H1 (cell line): ENCODE data around the gene PRKN. TPM values are rescaled to one million over a fixed set of nuclear protein-coding genes. Genes with fewer than 3 reads are reported as not detected.

ENCODE experiments used
- CTCF ChIA-PET: fragments of 300-600 bp; sonication (Branson Sonifier 250); formaldehyde crosslinking; loops from one replicate; lab custom pipeline; 2021; ENCODE audit not compliant: partially characterized antibody; lab: Charles Lee
- POLR2A ChIA-PET: fragments of 300-600 bp; sonication (Branson Sonifier 250); formaldehyde crosslinking; loops from one replicate; lab custom pipeline; 2021; ENCODE audit warnings: inconsistent platforms; ENCODE audit not compliant: partially characterized antibody; lab: Charles Lee
- DNase-seq, 2 experiments: peaks; one replicate each; pipeline versions ENCODE4 v3.0.0 to v3.0.0-alpha.2; 2010 to 2022; ENCODE audit warnings: low spot score in 2 of 2, low read depth in 1 of 2, mixed read lengths in 1 of 2
- FAIRE-seq: peaks from 2 replicates; lab custom pipeline; 2011; peaks lifted over from hg19 to GRCh38; lab: Jason Lieb, UNC
- H2AFZ ChIP-seq: 2 replicates; pipeline ENCODE4 v1.8.1; 2012; ENCODE audit warnings: low read length, inconsistent platforms
- H2AK5ac ChIP-seq: 2 replicates; pipeline ENCODE4 v1.6.1; 2013; ENCODE audit warnings: low read depth, low read length
- H2BK120ac ChIP-seq: replicated peaks from 2 replicates; pipeline ENCODE3; 2013; ENCODE audit warnings: low read depth, low read length, inconsistent platforms
- H2BK12ac ChIP-seq: 2 replicates; pipeline ENCODE4 v1.6.1; 2013; ENCODE audit warnings: low read depth, low read length
- H2BK15ac ChIP-seq: 2 replicates; pipeline ENCODE4 v1.6.1; 2013; ENCODE audit warnings: low read length
- H2BK20ac ChIP-seq: 2 replicates; pipeline ENCODE4 v1.6.1; 2013; ENCODE audit warnings: low read length
- H2BK5ac ChIP-seq: 2 replicates; pipeline ENCODE4 v1.6.1; 2013; ENCODE audit warnings: low read depth, low read length
- H3K14ac ChIP-seq: 2 replicates; pipeline ENCODE4 v1.6.1; 2013; ENCODE audit warnings: inconsistent platforms; ENCODE audit not compliant: insufficient read length
- H3K18ac ChIP-seq: 2 replicates; pipeline ENCODE4 v1.6.1; 2013; ENCODE audit warnings: low read length; ENCODE audit errors: extremely low read depth
- H3K23ac ChIP-seq: 2 replicates; pipeline ENCODE4 v1.6.1; 2013; ENCODE audit warnings: inconsistent platforms; ENCODE audit not compliant: insufficient read length
- H3K23me2 ChIP-seq: 2 replicates; pipeline ENCODE4 v1.6.1; 2013; ENCODE audit warnings: low read depth, low read length
- H3K27ac ChIP-seq: 2 replicates; pipeline ENCODE4 v1.6.1; 2011; ENCODE audit warnings: low read depth, low read length, inconsistent platforms
- H3K27me3 ChIP-seq, 4 experiments: replicated peaks in 1 of 4; 1 replicate in 1 of 4; 2 replicates in 3 of 4; pipeline versions ENCODE4 v1.6.1 to v1.8.1; 2011 to 2013; ENCODE audit warnings: low read length in 3 of 4, mild to moderate bottlenecking in 3 of 4, inconsistent platforms in 2 of 4, mixed read lengths in 2 of 4, moderate library complexity in 1 of 4; ENCODE audit not compliant: control insufficient read depth in 3 of 4, insufficient read depth in 3 of 4; ENCODE audit errors: extremely low read depth in 1 of 4
- H3K36me3 ChIP-seq, 4 experiments: 2 replicates each; pipeline versions ENCODE4 v1.6.1 to v1.8.1; 2011 to 2013; ENCODE audit warnings: mild to moderate bottlenecking in 4 of 4, low read length in 3 of 4, moderate library complexity in 2 of 4, control low read depth in 1 of 4, inconsistent platforms in 1 of 4; ENCODE audit not compliant: insufficient read depth in 4 of 4, control insufficient read depth in 2 of 4
- H3K4ac ChIP-seq: replicated peaks from 2 replicates; pipeline ENCODE3; 2013; ENCODE audit warnings: low read length, low read depth, mixed read lengths, inconsistent platforms; ENCODE audit not compliant: insufficient read length
- H3K4me1 ChIP-seq, 4 experiments: replicated peaks in 1 of 4; 1 replicate in 1 of 4; 2 replicates in 3 of 4; pipeline versions ENCODE4 v1.6.1 to v1.8.1; 2011 to 2013; ENCODE audit warnings: low read length in 3 of 4, inconsistent platforms in 2 of 4, mixed read lengths in 1 of 4; ENCODE audit not compliant: insufficient read depth in 4 of 4, control insufficient read depth in 3 of 4
- H3K4me2 ChIP-seq, 2 experiments: 2 replicates each; pipeline versions ENCODE4 v1.6.1 to v1.8.1; 2011 to 2013; ENCODE audit warnings: low read depth in 2 of 2, low read length in 2 of 2, control low read depth in 1 of 2, inconsistent platforms in 1 of 2, mild to moderate bottlenecking in 1 of 2; ENCODE audit not compliant: insufficient read depth in 1 of 2
- H3K4me3 ChIP-seq, 4 experiments: fragments of 200-600, 300-600 bp in 1 of 4; sonication (generic), shearing (Covaris generic), sonication (Bioruptor Twin) in 1 of 4; 2 replicates each; pipeline versions ENCODE4 v1.5.1 to v1.8.1; 2011 to 2016; ENCODE audit warnings: low read length in 4 of 4, low read depth in 3 of 4, control low read depth in 2 of 4, inconsistent platforms in 2 of 4, mild to moderate bottlenecking in 2 of 4, mixed read lengths in 1 of 4, moderate library complexity in 1 of 4; ENCODE audit not compliant: insufficient read depth in 2 of 4; ENCODE audit errors: extremely low read depth in 1 of 4
- H3K56ac ChIP-seq: replicated peaks from 2 replicates; pipeline ENCODE3; 2013; ENCODE audit warnings: low read depth, mild to moderate bottlenecking, mixed read lengths, low read length, inconsistent platforms; ENCODE audit not compliant: insufficient read length
- H3K79me1 ChIP-seq: 2 replicates; pipeline ENCODE4 v1.6.1; 2013; ENCODE audit warnings: low read depth, low read length, control low read depth
- H3K79me2 ChIP-seq, 2 experiments: 2 replicates each; pipeline versions ENCODE4 v1.6.1 to v1.8.1; 2012 to 2013; ENCODE audit warnings: low read length in 2 of 2, mild to moderate bottlenecking in 2 of 2, inconsistent platforms in 1 of 2; ENCODE audit not compliant: insufficient read depth in 2 of 2, control insufficient read depth in 1 of 2
- H3K9ac ChIP-seq, 4 experiments: replicated peaks in 1 of 4; 1 replicate in 1 of 4; 2 replicates in 3 of 4; pipeline versions ENCODE4 v1.6.1 to v1.8.1; 2011 to 2013; ENCODE audit warnings: low read depth in 3 of 4, low read length in 3 of 4, control low read depth in 2 of 4, mild to moderate bottlenecking in 2 of 4, moderate library complexity in 2 of 4, inconsistent platforms in 1 of 4; ENCODE audit errors: extremely low read depth in 1 of 4
- H3K9me3 ChIP-seq, 2 experiments: 2 replicates each; pipeline versions ENCODE4 v1.6.1 to v1.8.1; 2012 to 2013; ENCODE audit warnings: mild to moderate bottlenecking in 2 of 2, moderate library complexity in 2 of 2, control low read depth in 1 of 2, inconsistent platforms in 1 of 2, low read depth in 1 of 2, low read length in 1 of 2, mixed read lengths in 1 of 2; ENCODE audit not compliant: insufficient read depth in 2 of 2
- H4K20me1 ChIP-seq, 2 experiments: replicated peaks in 1 of 2; 2 replicates each; pipeline versions ENCODE3 to v1.8.1; 2011 to 2013; ENCODE audit warnings: inconsistent platforms in 2 of 2, low read length in 2 of 2, mild to moderate bottlenecking in 1 of 2; ENCODE audit not compliant: insufficient read depth in 2 of 2, control insufficient read depth in 1 of 2
- H4K5ac ChIP-seq: 2 replicates; pipeline ENCODE4 v1.6.1; 2013; ENCODE audit warnings: low read length, low read depth, mixed read lengths, inconsistent platforms; ENCODE audit not compliant: insufficient read length
- H4K8ac ChIP-seq: 2 replicates; pipeline ENCODE4 v1.8.0; 2013; ENCODE audit warnings: mild to moderate bottlenecking, moderate library complexity, low read length, inconsistent platforms; ENCODE audit not compliant: insufficient read depth; ENCODE audit errors: extremely low read depth
- H4K91ac ChIP-seq: replicated peaks from 2 replicates; pipeline ENCODE3; 2013; ENCODE audit warnings: low read length, mixed read lengths, inconsistent platforms; ENCODE audit not compliant: insufficient read length
- BACH1 ChIP-seq: IDR thresholded peaks from 2 replicates; pipeline ENCODE4 v1.6.1; 2012; ENCODE audit warnings: low read length, improper control_type of control experiment
- CHD2 ChIP-seq: IDR thresholded peaks from 2 replicates; pipeline ENCODE4 v1.6.1; 2012; ENCODE audit warnings: low read length, improper control_type of control experiment
- GTF2F1 ChIP-seq: IDR thresholded peaks from 2 replicates; pipeline ENCODE4 v1.6.1; 2012; ENCODE audit warnings: low read depth, low read length, improper control_type of control experiment, borderline replicate concordance
- HDAC6 ChIP-seq: IDR thresholded peaks from one replicate; pipeline ENCODE4 v1.7.1; 2012; ENCODE audit warnings: low read depth, mild to moderate bottlenecking, inconsistent platforms, low read length, moderate library complexity
- KDM4A ChIP-seq: IDR thresholded peaks from one replicate; pipeline ENCODE4 v1.7.1; 2012; ENCODE audit warnings: low read depth, mild to moderate bottlenecking, moderate library complexity, low read length, inconsistent platforms; ENCODE audit not compliant: severe bottlenecking
- RBBP5 ChIP-seq: IDR thresholded peaks from 2 replicates; pipeline ENCODE4 v1.7.1; 2012; ENCODE audit warnings: low read depth, mild to moderate bottlenecking, inconsistent platforms, low read length, moderate library complexity, borderline replicate concordance
- RXRA ChIP-seq: IDR thresholded peaks from 2 replicates; pipeline ENCODE4 v1.6.1; 2011; ENCODE audit warnings: low read depth, mild to moderate bottlenecking, low read length, moderate library complexity; ENCODE audit not compliant: insufficient read depth
- SIN3A ChIP-seq, 2 experiments: IDR thresholded peaks in 1 of 2; conservative IDR thresholded peaks in 1 of 2; 2 replicates each; pipeline ENCODE4 v1.6.1; 2011 to 2012; ENCODE audit warnings: low read length in 2 of 2, improper control_type of control experiment in 1 of 2, low read depth in 1 of 2, mild to moderate bottlenecking in 1 of 2
- SIX5 ChIP-seq: IDR thresholded peaks from 2 replicates; pipeline ENCODE4 v1.6.1; 2011; ENCODE audit warnings: mild to moderate bottlenecking, low read depth, low read length
- WGBS, 2 experiments: shearing (Covaris generic) in 1 of 2; methylation state at CpG; one replicate each; pipeline versions ENCODE4 v1.1.6 to v1.1.7; 2013 to 2015; ENCODE audit warnings: low lambda C conversion rate in 2 of 2, mixed read lengths in 2 of 2, inconsistent platforms in 1 of 2, low coverage in 1 of 2, missing lambda C conversion rate in 1 of 2; ENCODE audit not compliant: insufficient replicate concordance in 2 of 2, insufficient coverage in 1 of 2, insufficient read length in 1 of 2; ENCODE audit errors: extremely low coverage in 1 of 2, missing lambda C conversion rate in 1 of 2; 5-methylcytosine and 5-hydroxymethylcytosine counted together
- polyA plus RNA-seq, 7 experiments: library from polyadenylated mRNA; depleted of rRNA in 3 of 7; stranded (reverse) in 5 of 7; unstranded in 2 of 7; fragments of >200 nt in 5 of 7; fragments of 200-250 nt in 2 of 7; gene quantifications; 1 replicate in 5 of 7; 2 replicates in 1 of 7; 4 replicates in 1 of 7; pipeline versions ENCODE4 v1.2.1 to v1.2.3, GENCODE V29; 2011 to 2013; ENCODE audit warnings: missing spikeins in 2 of 7, mixed read lengths in 2 of 7
- total RNA-seq: library from RNA; stranded (reverse); fragmentation: NEBNext Ultra II Directional; extraction: Animal tissue kit (Norgen Biotek cat#: 25700); gene quantifications from 2 replicates; pipeline ENCODE4 v1.2.1, GENCODE V29; 2021
- TF ChIP-seq, protein P1 (sequence below), 3 experiments: IDR thresholded peaks; 1 replicate in 2 of 3; 2 replicates in 1 of 3; pipeline versions ENCODE4 v1.5.1 to v1.6.1; 2011; ENCODE audit warnings: low read length in 3 of 3, mild to moderate bottlenecking in 3 of 3, inconsistent platforms in 2 of 3, low read depth in 1 of 3, moderate library complexity in 1 of 3; ENCODE audit not compliant: insufficient read depth in 1 of 3; ENCODE audit errors: control extremely low read depth in 1 of 3
- TF ChIP-seq, protein P2 (sequence below): IDR thresholded peaks from 2 replicates; pipeline ENCODE4 v1.6.1; 2011; ENCODE audit warnings: low read length, improper control_type of control experiment

PRKN gene
- total and polyA plus RNA-seq, 2 of the 8 experiments (the other 6 are each of a cell fraction or from before 2014, with no cell fraction given): 0.13 to 0.29 TPM

GRCh38 chr6:161880056-161880455 is 847.5 kb downstream of the PRKN start:
- H3K4me1 ChIP-seq: no peaks in the 10 kb centered on the region; a peak in 1 of 7 replicates
- no peak overlapping the region for H4K8ac ChIP-seq
- no peak overlapping the region for H2AFZ ChIP-seq
- H3K4me3 ChIP-seq: no peak overlapping the region
- H3K23me2 ChIP-seq: no peaks in the 10 kb centered on the region
- H2BK20ac ChIP-seq: no peak overlapping the region
- H2AK5ac ChIP-seq: no peak overlapping the region
- H3K9ac ChIP-seq: no peak overlapping the region
- no peak overlapping the region for H2BK12ac ChIP-seq
- FAIRE-seq: no peak
- H2BK15ac ChIP-seq: no peak overlapping the region
- 93% methylated on average over 2 of the region's 2 CpGs; no CpG with 5 or more reads in 1 of the 2 experiments for WGBS, 2 experiments
- H2BK5ac ChIP-seq: no peak overlapping the region
- H3K4me2 ChIP-seq: no peak overlapping the region
- H3K79me1 ChIP-seq: no peaks in the 10 kb centered on the region
- no peaks in the 10 kb centered on the region for H3K79me2 ChIP-seq
- H3K23ac ChIP-seq: no peak overlapping the region
- H4K20me1 ChIP-seq: no peaks in the 10 kb centered on the region
- H2BK120ac ChIP-seq: no peak overlapping the region
- no peak overlapping the region for H3K14ac ChIP-seq
- H3K9me3 ChIP-seq: no peaks in the 10 kb centered on the region
- H3K27me3 ChIP-seq: no peaks in the 10 kb centered on the region
- no peak overlapping the region for H3K4ac ChIP-seq
- DNase-seq: no peak
- no peak overlapping the region for H4K91ac ChIP-seq
- no peak overlapping the region for H3K27ac ChIP-seq
- ChIA-PET POLR2A (no interaction called here), CTCF (no interaction called here)
- no peak overlapping the region for H3K18ac ChIP-seq
- no peak overlapping the region for H4K5ac ChIP-seq
- H3K56ac ChIP-seq: no peak overlapping the region
- H3K36me3 ChIP-seq: no peaks in the 10 kb centered on the region; a peak in 1 of 8 replicates
- TF ChIP-seq SIX5 (no peak), BACH1 (no peak), GTF2F1 (no peak), RBBP5 (no peak), CHD2 (no peak), RXRA (no peak), SIN3A (conservative IDR thresholded peaks at IDR 0.05 in 1 of 2, IDR thresholded peaks at IDR 0.05 in 1 of 2; ENCODE audit: low read depth in 1 of 2, low read length in 2 of 2) (no peak), HDAC6 (no peak), KDM4A (no peak)
- TF ChIP-seq, protein P1, sequence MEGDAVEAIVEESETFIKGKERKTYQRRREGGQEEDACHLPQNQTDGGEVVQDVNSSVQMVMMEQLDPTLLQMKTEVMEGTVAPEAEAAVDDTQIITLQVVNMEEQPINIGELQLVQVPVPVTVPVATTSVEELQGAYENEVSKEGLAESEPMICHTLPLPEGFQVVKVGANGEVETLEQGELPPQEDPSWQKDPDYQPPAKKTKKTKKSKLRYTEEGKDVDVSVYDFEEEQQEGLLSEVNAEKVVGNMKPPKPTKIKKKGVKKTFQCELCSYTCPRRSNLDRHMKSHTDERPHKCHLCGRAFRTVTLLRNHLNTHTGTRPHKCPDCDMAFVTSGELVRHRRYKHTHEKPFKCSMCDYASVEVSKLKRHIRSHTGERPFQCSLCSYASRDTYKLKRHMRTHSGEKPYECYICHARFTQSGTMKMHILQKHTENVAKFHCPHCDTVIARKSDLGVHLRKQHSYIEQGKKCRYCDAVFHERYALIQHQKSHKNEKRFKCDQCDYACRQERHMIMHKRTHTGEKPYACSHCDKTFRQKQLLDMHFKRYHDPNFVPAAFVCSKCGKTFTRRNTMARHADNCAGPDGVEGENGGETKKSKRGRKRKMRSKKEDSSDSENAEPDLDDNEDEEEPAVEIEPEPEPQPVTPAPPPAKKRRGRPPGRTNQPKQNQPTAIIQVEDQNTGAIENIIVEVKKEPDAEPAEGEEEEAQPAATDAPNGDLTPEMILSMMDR (IDR thresholded peaks at IDR 0.05; ENCODE audit: control extremely low read depth in 1 of 3, insufficient read depth in 1 of 3, low read depth in 1 of 3, low read length in 3 of 3): no peak
- TF ChIP-seq, protein P2, sequence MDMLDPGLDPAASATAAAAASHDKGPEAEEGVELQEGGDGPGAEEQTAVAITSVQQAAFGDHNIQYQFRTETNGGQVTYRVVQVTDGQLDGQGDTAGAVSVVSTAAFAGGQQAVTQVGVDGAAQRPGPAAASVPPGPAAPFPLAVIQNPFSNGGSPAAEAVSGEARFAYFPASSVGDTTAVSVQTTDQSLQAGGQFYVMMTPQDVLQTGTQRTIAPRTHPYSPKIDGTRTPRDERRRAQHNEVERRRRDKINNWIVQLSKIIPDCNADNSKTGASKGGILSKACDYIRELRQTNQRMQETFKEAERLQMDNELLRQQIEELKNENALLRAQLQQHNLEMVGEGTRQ: no peak
